Sigmoid colon (tissue), 7 donors: Measurements from ENCODE around the gene ZNF132. TPM values are rescaled to one million over a fixed set of nuclear protein-coding genes. Genes with fewer than 3 reads are reported as not detected.

ENCODE experiments used
- DNase-seq: peaks from one replicate; pipeline ENCODE4 v3.0.0-alpha.2; 2019
- H3K27ac ChIP-seq, 4 donors: fragments of 200-600 bp; sonication (generic); one replicate each; pipeline ENCODE4 v1.5.1; 2016 to 2019; ENCODE audit warnings: mild to moderate bottlenecking in 1 of 4
- H3K27me3 ChIP-seq, 3 donors: fragments of 200-600 bp; sonication (generic); one replicate each; pipeline ENCODE4 v1.5.1; 2019; ENCODE audit warnings: mild to moderate bottlenecking in 1 of 3
- H3K36me3 ChIP-seq, 4 donors: fragments of 200-600 bp; sonication (generic); one replicate each; pipeline ENCODE4 v1.5.1; 2016 to 2019
- H3K4me1 ChIP-seq, 4 donors: fragments of 200-600 bp; sonication (generic); one replicate each; pipeline ENCODE4 v1.5.1; 2017 to 2019
- H3K4me3 ChIP-seq, 4 donors: fragments of 200-600 bp; sonication (generic); one replicate each; pipeline ENCODE4 v1.5.1; 2017 to 2019; ENCODE audit warnings: mild to moderate bottlenecking in 2 of 4, moderate library complexity in 1 of 4
- H3K9me3 ChIP-seq, 4 donors: fragments of 200-600 bp in 3 of 4; sonication (generic) in 3 of 4; one replicate each; pipeline versions ENCODE4 v1.5.1 to v1.6.1; 2013 to 2019
- CTCF ChIP-seq, 4 experiments: fragments of 450-650 bp in 3 of 4; fragments of 200-600 bp in 1 of 4; IDR thresholded peaks; one replicate each; pipeline ENCODE4 v1.5.1; 2016 to 2019; ENCODE audit warnings: antibody characterized with exemption in 4 of 4, mild to moderate bottlenecking in 3 of 4, moderate library complexity in 2 of 4
- EP300 ChIP-seq, 4 donors: sonication (generic); formaldehyde crosslinking; IDR thresholded peaks; one replicate each; pipeline ENCODE4 v1.6.1; 2017; ENCODE audit warnings: antibody characterized with exemption in 4 of 4
- POLR2A ChIP-seq, 2 donors: fragments of 450-650 bp; IDR thresholded peaks; one replicate each; pipeline ENCODE4 v1.6.1; 2016; ENCODE audit warnings: antibody characterized with exemption in 2 of 2, mild to moderate bottlenecking in 2 of 2, moderate library complexity in 2 of 2
- POLR2AphosphoS5 ChIP-seq, 4 donors: sonication (generic); formaldehyde crosslinking; IDR thresholded peaks; one replicate each; pipeline ENCODE4 v1.6.1; 2017; ENCODE audit warnings: antibody characterized with exemption in 4 of 4
- WGBS, 2 donors: extraction: QIAGEN DNeasy Blood & Tissue Kit; methylation state at CpG; one replicate each; pipeline ENCODE4 v1.1.7; 2013; 5-methylcytosine and 5-hydroxymethylcytosine counted together
- intact Hi-C: fragments of 100-400 bp; cut with DNase I; formaldehyde crosslinking; loops from one replicate; pipeline ENCODE4 v1.15.1; 2023
- polyA plus RNA-seq, 3 donors: library from polyadenylated mRNA; stranded (reverse); fragments of 200-250 nt; gene quantifications; one replicate each; pipeline ENCODE4 v1.2.3, GENCODE V29; 2013
- small RNA-seq, 3 donors: library from RNA; depleted of rRNA; stranded (forward); fragments of <200 nt; gene quantifications; one replicate each; pipeline ENCODE3, GENCODE V24; 2016
- total RNA-seq, 4 donors: library from RNA; depleted of rRNA; stranded (reverse); fragments of >200 nt; gene quantifications; one replicate each; pipeline ENCODE4 v1.1.0, GENCODE V29; 2016
- donor health status: healthy with polysubstance abuse.
- donor health status: Bipolar disorder and iron deficiency.
- donor health status: healthy.

Gene ZNF132
- total and polyA plus RNA-seq, 7 donors: 0.60 to 12.2 (median 5.7) TPM; not detected in 1

GRCh38 chr19:58382997-58383603 lies 56.9 kb downstream of the ZNF132 start:
- Histone ChIP-seq H3K4me1 (peaks cover 0 to 50% (median 36%) of the 10 kb centered on the region in 4 donors), H3K4me3 (no peak overlapping the region), H3K36me3 (peaks cover 0 to 1% (median 0%) of the 10 kb centered on the region in 4 donors), H3K27ac (no peak overlapping the region), H3K27me3 (no peaks in the 10 kb centered on the region), H3K9me3 (no peaks in the 10 kb centered on the region)
- TF ChIP-seq CTCF (IDR thresholded peaks at IDR 0.05): no peak
- TF ChIP-seq EP300 (IDR thresholded peaks at IDR 0.05): no peak
- TF ChIP-seq POLR2A (IDR thresholded peaks at IDR 0.05): no peak
- no peak for TF ChIP-seq POLR2AphosphoS5 (IDR thresholded peaks at IDR 0.05)
- WGBS, 2 donors: 94 to 95% methylated on average over 6 of the region's 6 CpGs
- intact Hi-C loops: no loop called here
- DNase-seq: no peak

Small RNA genes within 50 kb of the gene (small RNA-seq; reads per million reads assigned to genes)
- 0 reads per million in 3 donors for gene MIR4754
- gene RNU6-1337P: 0 reads per million in 3 donors

Other genes starting within 250 kb of the ZNF132 start
- 10 to 100 TPM; 25.8 to 45.1 (median 34.8) TPM for gene ZNF544, start 211.2 kb downstream of the ZNF132 start, total RNA-seq
- 10 to 100 TPM; 16.4 to 28.6 (median 20.4) TPM for gene ZNF544, start 211.2 kb downstream of the ZNF132 start, polyA plus RNA-seq
- gene ZNF8, start 161.2 kb downstream of the ZNF132 start, total RNA-seq: 1 to 10 TPM; 4.9 to 8.6 (median 6.5) TPM
- 1 to 10 TPM in 1 of 3 donors, under 1 TPM in 2; 0.60 to 2.0 (median 0.92) TPM for gene ZNF8, start 161.2 kb downstream of the ZNF132 start, polyA plus RNA-seq
- 10 to 100 TPM; 41.7 to 49.4 (median 44.0) TPM for gene ERVK3-1, start 134.8 kb downstream of the ZNF132 start, total RNA-seq
- gene ERVK3-1, start 134.8 kb downstream of the ZNF132 start, polyA plus RNA-seq: 10 to 100 TPM; 23.6 to 35.0 (median 27.6) TPM
- gene ZSCAN22, start 113.2 kb downstream of the ZNF132 start, total RNA-seq: 1 to 10 TPM; 1.4 to 3.6 (median 2.2) TPM
- 1 to 10 TPM in 1 of 3 donors, under 1 TPM in 2; 0.60 to 1.3 (median 0.69) TPM for gene ZSCAN22, start 113.2 kb downstream of the ZNF132 start, polyA plus RNA-seq
- 10 to 100 TPM in 2 of 4 donors, 1 to 10 TPM in 2; 1.9 to 17.4 (median 12.1) TPM for gene A1BG, start 86.7 kb downstream of the ZNF132 start, total RNA-seq
- gene A1BG, start 86.7 kb downstream of the ZNF132 start, polyA plus RNA-seq: 10 to 100 TPM in 2 of 3 donors, 1 to 10 TPM in 1; 7.2 to 23.4 (median 16.0) TPM
- under 1 TPM; 0.28 to 0.54 (median 0.43) TPM for gene ZNF497, start 77.4 kb downstream of the ZNF132 start, total RNA-seq
- under 1 TPM in 2 of 3 donors, not detected in 1; 0.46 to 0.79 TPM for gene ZNF497, start 77.4 kb downstream of the ZNF132 start, polyA plus RNA-seq
- gene ZNF837, start 59.1 kb downstream of the ZNF132 start, total RNA-seq: 1 to 10 TPM in 3 of 4 donors, under 1 TPM in 1; 0.66 to 2.2 (median 1.5) TPM
- gene ZNF837, start 59.1 kb downstream of the ZNF132 start, polyA plus RNA-seq: 1 to 10 TPM; 1.2 to 2.5 (median 1.8) TPM
- gene RPS5, start 52.9 kb downstream of the ZNF132 start, total RNA-seq: 1,000 to 10,000 TPM; 1,322 to 2,581 (median 2,411) TPM
- 1,000 to 10,000 TPM; 1,097 to 1,974 (median 1,406) TPM for gene RPS5, start 52.9 kb downstream of the ZNF132 start, polyA plus RNA-seq
- gene RNF225, start 44.5 kb downstream of the ZNF132 start, total RNA-seq: not detected
- under 1 TPM in 1 of 3 donors, not detected in 2; 0.07 TPM for gene RNF225, start 44.5 kb downstream of the ZNF132 start, polyA plus RNA-seq
- 10 to 100 TPM in 2 of 4 donors, 1 to 10 TPM in 2; 8.2 to 21.4 (median 12.0) TPM for gene ZNF584, start 31.5 kb downstream of the ZNF132 start, total RNA-seq
- 1 to 10 TPM; 3.0 to 7.3 (median 4.8) TPM for gene ZNF584, start 31.5 kb downstream of the ZNF132 start, polyA plus RNA-seq
- gene ZNF324B, start 11.5 kb upstream of the ZNF132 start, total RNA-seq: 1 to 10 TPM; 5.4 to 9.7 (median 6.1) TPM
- gene ZNF324B, start 11.5 kb upstream of the ZNF132 start, polyA plus RNA-seq: 1 to 10 TPM in 2 of 3 donors, under 1 TPM in 1; 0.60 to 5.3 (median 2.1) TPM
- 10 to 100 TPM; 10.5 to 16.4 (median 14.0) TPM for gene ZNF324, start 26.9 kb upstream of the ZNF132 start, total RNA-seq
- 1 to 10 TPM; 3.6 to 8.8 (median 4.6) TPM for gene ZNF324, start 26.9 kb upstream of the ZNF132 start, polyA plus RNA-seq
- 10 to 100 TPM; 10.7 to 20.8 (median 16.5) TPM for gene ZNF446, start 36.2 kb upstream of the ZNF132 start, total RNA-seq
- gene ZNF446, start 36.2 kb upstream of the ZNF132 start, polyA plus RNA-seq: 10 to 100 TPM in 1 of 3 donors, 1 to 10 TPM in 2; 4.4 to 11.4 (median 5.4) TPM
- gene SLC27A5, start 71.8 kb upstream of the ZNF132 start, total RNA-seq: 10 to 100 TPM in 1 of 4 donors, 1 to 10 TPM in 3; 4.2 to 13.5 (median 8.7) TPM
- 10 to 100 TPM in 1 of 3 donors, 1 to 10 TPM in 2; 2.3 to 22.9 (median 6.0) TPM for gene SLC27A5, start 71.8 kb upstream of the ZNF132 start, polyA plus RNA-seq
- 10 to 100 TPM in 1 of 4 donors, 1 to 10 TPM in 3; 7.6 to 13.8 (median 8.4) TPM for gene ZBTB45, start 79.7 kb upstream of the ZNF132 start, total RNA-seq
- gene ZBTB45, start 79.7 kb upstream of the ZNF132 start, polyA plus RNA-seq: 10 to 100 TPM in 1 of 3 donors, 1 to 10 TPM in 2; 4.9 to 10.2 (median 6.0) TPM
- gene TRIM28, start 103.9 kb upstream of the ZNF132 start, total RNA-seq: 100 to 1,000 TPM; 157 to 236 (median 207) TPM
- gene TRIM28, start 103.9 kb upstream of the ZNF132 start, polyA plus RNA-seq: 100 to 1,000 TPM in 2 of 3 donors, 10 to 100 TPM in 1; 84.8 to 223 (median 150) TPM
- gene CHMP2A, start 115.0 kb upstream of the ZNF132 start, total RNA-seq: 100 to 1,000 TPM; 101 to 144 (median 136) TPM
- gene CHMP2A, start 115.0 kb upstream of the ZNF132 start, polyA plus RNA-seq: 100 to 1,000 TPM; 196 to 372 (median 300) TPM
- gene UBE2M, start 118.5 kb upstream of the ZNF132 start, total RNA-seq: 10 to 100 TPM; 22.4 to 37.5 (median 30.3) TPM
- 10 to 100 TPM; 48.0 to 58.5 (median 57.8) TPM for gene UBE2M, start 118.5 kb upstream of the ZNF132 start, polyA plus RNA-seq
- 10 to 100 TPM; 13.6 to 31.5 (median 20.1) TPM for gene MZF1, start 133.2 kb upstream of the ZNF132 start, total RNA-seq
- 10 to 100 TPM in 1 of 3 donors, 1 to 10 TPM in 2; 5.8 to 28.7 (median 9.0) TPM for gene MZF1, start 133.2 kb upstream of the ZNF132 start, polyA plus RNA-seq